Adrenal gland (tissue), 5 donors: ENCODE results near the gene DESI2.

Experiments used
- CTCF ChIP-seq, 6 experiments: fragments of 450-650 bp in 4 of 6; fragments of 200-600 bp in 2 of 6; sonication (generic) in 1 of 6; IDR thresholded peaks; 1 replicate in 5 of 6; 2 replicates in 1 of 6; pipeline versions ENCODE4 v1.5.1 to v1.8.0; 2016 to 2021; ENCODE audit warnings: antibody characterized with exemption in 6 of 6, mild to moderate bottlenecking in 2 of 6, moderate library complexity in 1 of 6
- POLR2A ChIP-seq, 2 donors: fragments of 450-650 bp; IDR thresholded peaks; one replicate each; pipeline ENCODE4 v1.6.1; 2017; ENCODE audit warnings: antibody characterized with exemption in 2 of 2, mild to moderate bottlenecking in 2 of 2, moderate library complexity in 1 of 2
- donor health status: DM: no; HTN: no; CAD: no.

GRCh38 chr1:244730934-244731434, 78.1 kb downstream of the DESI2 start:
- no peak for TF ChIP-seq CTCF (IDR thresholded peaks at IDR 0.05)
- TF ChIP-seq POLR2A (IDR thresholded peaks at IDR 0.05) = no peak
